ENCODE results near the gene SYS1.
"Not testable (repeated sequence)": the region's sequence is repeated elsewhere in the genome, so short reads cannot be mapped to it uniquely, and the experiment has no call there.

SYS1 gene

DNA sequence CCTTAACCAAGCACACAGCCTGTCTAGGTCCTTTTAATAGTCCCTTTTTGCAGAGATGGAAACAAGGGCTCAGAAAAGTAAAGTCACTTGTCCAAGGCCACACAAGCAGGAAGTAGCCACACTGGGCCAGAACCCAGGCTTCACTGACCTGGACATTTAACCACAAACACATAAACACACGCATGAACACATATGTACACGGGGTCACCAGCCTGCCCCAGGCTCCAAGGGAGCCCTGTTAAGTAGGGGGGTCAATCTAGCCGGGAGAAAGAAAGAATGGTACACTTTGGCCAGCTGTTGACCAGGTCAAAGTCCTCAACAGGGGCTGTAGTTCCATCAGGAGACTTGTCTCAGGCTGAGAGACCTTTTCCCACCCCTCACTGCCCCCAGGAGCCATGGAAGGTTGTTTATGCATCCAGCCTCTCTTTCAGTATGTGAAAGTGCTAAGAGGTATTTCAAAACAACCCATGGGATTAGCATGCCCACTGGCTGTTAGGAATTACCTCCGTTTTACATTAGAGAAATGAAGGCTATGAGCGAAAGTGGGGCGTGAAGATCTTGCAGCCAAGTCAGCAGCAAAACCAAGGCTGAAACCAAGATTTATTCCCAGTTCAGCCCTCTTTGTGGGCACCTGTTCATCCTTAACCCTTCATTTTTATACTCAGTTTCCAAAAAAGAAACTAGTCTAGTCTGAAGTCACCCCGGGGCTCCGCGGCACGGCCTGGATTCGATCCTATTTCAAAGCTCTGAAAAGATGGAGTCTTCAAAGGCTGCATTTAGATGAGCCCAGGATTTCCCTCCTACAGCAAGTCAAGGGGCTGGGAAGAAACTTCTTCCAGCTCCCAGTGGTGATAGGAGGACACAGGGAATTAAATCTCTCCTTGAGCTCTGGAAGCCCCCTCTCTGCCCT is 24.6 kb upstream of the SYS1 start:
- DNase-seq, result no peak

GRCh38 chr20:45339084-45339483 is 23.9 kb upstream of the SYS1 start:
- DNase-seq, result no peak

GRCh38 chr20:45339799-45340198 is 23.2 kb upstream of the SYS1 start:
- no peak for DNase-seq

- DNase-seq, result no peak
Measured at GRCh38 chr20:45340236-45340847, 22.6 kb upstream of the SYS1 start.

- no peak for DNase-seq
Measured at GRCh38 chr20:45340951-45341350, 22.0 kb upstream of the SYS1 start.

DNA sequence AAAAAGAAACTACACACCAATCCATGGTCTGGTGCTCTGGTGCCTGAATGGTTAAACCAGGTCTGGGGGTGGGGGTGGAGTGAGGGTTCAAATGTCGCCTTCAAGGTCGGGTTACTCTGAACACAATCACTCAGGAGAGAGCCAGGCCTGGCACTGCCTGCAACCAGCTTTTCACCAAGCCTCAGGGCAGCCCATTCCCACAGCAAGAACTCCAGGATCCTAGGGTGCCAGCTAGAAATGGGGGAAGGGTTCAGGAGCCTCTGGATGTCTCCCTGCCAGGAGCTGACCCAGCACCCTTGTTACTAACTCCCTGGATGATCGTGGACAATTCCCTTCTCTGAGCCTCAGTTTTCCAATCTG is 21.4 kb upstream of the SYS1 start:
- no peak for DNase-seq

- DNase-seq, result peak; percentile 61
Measured at GRCh38 chr20:45341939-45342854, 20.8 kb upstream of the SYS1 start.

GRCh38 chr20:45342855-45343531 is 20.0 kb upstream of the SYS1 start:
- no peak for DNase-seq

DNA sequence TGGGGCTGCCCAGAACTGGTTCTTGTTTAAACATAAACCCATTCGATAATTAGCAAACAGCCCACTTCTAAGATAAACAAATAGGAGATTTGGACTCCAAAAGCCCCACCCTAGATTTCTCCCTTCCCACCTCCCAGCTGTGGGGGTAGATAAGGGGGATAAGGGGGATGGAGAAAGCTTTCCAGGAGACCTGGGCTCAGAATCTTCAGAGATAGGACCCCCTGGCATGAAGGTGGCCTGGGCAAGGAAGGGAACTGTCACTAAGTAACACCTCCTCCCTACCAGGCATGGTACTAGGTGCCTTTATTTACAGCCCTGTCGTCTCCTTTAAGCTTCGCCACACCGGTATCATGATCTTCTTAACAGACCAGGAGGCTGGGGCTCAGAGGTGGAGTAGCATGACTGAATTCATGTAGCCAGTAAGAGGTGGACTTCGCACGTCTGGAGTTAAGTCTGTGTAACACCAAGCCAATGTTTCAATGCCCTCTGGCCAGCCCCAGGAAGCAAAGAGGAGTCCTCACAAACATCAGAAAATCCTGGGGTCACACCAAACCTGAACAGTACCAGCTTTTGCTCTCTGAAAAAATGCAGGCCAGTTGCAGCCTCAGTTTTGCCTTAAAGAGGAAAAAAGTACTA is 19.3 kb upstream of the SYS1 start:
- peak; percentile 58 for DNase-seq

DNA sequence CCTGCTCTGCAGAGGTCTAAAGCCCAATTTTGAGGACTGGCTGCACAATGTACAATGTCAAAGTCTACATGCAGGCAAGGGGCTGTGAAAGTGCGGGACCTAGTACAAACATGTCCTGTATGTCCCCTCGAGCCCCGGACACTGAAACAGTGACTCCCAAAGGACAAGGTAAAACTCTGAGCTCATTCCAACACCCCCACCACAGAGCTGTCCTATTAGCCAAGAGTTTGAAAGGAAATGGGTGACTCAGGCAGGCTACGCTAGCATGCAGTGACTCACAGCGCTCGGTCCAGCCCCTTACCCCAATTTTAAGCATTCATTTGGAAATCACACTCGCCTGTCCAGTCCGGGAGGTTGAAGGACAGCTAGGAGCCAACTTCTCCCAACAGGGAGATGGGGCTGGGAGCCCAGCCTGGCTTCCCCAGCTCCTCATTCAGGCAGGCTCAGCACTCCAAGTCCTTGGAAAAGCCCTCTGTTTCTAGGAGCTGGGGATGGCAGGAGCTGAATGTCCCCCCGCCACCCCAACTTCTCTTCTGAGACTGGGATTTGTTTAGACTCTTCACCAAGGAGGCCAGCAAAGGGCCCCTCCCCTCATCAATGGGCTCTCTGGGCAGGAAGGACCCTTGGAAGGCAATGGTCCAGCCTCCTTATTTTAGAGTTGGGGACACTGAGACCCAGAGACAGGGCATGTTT is 18.6 kb upstream of the SYS1 start:
- DNase-seq, result no peak

GRCh38 chr20:45345104-45345936 is 17.6 kb upstream of the SYS1 start:
- no peak for DNase-seq

- no peak for DNase-seq
Measured at GRCh38 chr20:45346291-45346718, 16.7 kb upstream of the SYS1 start.

- DNase-seq, result no peak
Measured at GRCh38 chr20:45346851-45347250, 16.1 kb upstream of the SYS1 start.

- DNase-seq, result no peak
Measured at GRCh38 chr20:45347297-45347935, 15.5 kb upstream of the SYS1 start.

DNA sequence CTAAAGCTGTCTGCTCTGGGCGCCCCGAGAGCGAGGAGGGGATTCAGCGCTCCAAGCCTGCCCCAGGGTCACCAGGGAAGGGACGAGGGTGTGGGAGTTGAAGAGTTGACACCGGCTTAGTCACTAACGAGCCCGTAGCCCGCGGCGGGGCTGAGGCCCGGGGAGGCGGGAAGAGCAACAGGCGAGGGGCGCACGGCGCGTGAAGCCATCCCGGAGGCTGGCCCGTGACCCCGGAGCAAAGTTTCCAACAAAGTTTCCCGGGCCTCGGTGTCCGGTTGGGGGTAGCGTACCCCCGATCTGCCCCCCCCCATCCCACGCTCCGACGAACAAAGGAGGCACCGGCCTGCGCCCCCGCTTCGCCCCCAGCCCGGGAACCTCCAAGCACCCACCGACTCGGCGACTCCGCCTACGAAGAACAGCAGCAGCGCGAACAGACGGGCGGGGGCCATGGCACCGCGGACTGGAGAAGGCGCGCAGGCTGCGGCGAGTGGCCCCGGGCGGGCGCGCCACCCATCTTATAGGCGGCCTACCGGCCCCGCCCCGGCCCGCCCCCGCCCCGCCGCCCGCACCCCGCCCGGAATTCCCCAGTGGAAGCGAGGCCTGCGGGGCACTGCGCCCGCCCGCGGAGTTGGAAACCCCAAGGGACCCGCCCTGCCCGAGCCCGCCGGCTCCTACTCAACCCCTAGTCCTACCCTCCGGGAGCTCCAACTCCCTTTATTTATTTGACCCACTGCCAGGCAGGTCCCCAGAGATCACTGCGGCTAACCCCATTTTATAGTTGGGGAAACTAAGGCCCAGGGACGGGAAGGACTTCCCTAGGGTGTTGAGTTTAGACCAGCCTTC is 14.8 kb upstream of the SYS1 start, which contains the start of gene SDC4:
SDC4 (minus strand) TSS at position 489 of the 843 bp plus-strand sequence; CDS start at position 449, 40 bp downstream.
- peak; percentile 67 for DNase-seq

- DNase-seq, result no peak
Measured at GRCh38 chr20:45350217-45350616, 12.7 kb upstream of the SYS1 start.

GRCh38 chr20:45350795-45351194 is 12.2 kb upstream of the SYS1 start:
- DNase-seq, result not testable (repeated sequence)

- no peak for DNase-seq
Measured at GRCh38 chr20:45352729-45353128, 10.2 kb upstream of the SYS1 start.
